IPS DF 6.9 (cell line): ENCODE results near the gene COL7A1.

Source experiments
- DNase-seq: peaks from one replicate; pipeline ENCODE4 v3.0.0-alpha.2; 2013; ENCODE audit warnings: low read depth, low spot score
- H3K27ac ChIP-seq: one replicate; pipeline ENCODE4 v1.5.1; 2013; ENCODE audit warnings: low read length, control low read depth
- H3K27me3 ChIP-seq: 2 replicates; pipeline ENCODE4 v1.6.1; 2013; ENCODE audit warnings: mild to moderate bottlenecking, low read length; ENCODE audit not compliant: control insufficient read depth, insufficient read depth
- H3K36me3 ChIP-seq: 2 replicates; pipeline ENCODE4 v1.6.1; 2013; ENCODE audit warnings: low read length; ENCODE audit not compliant: control insufficient read depth, insufficient read depth
- H3K4me1 ChIP-seq: 2 replicates; pipeline ENCODE4 v1.6.1; 2013; ENCODE audit warnings: low read length; ENCODE audit not compliant: control insufficient read depth, insufficient read depth
- H3K4me3 ChIP-seq: 2 replicates; pipeline ENCODE4 v1.5.1; 2013; ENCODE audit warnings: mild to moderate bottlenecking, low read length
- H3K9me3 ChIP-seq: 2 replicates; pipeline ENCODE4 v1.6.1; 2013; ENCODE audit warnings: low read length, inconsistent platforms; ENCODE audit not compliant: control insufficient read depth, insufficient read depth
- WGBS: extraction: QIAGEN DNeasy Blood & Tissue Kit; methylation state at CpG from one replicate; pipeline ENCODE4 v1.1.7; 2013; ENCODE audit warnings: mixed read lengths, missing lambda C conversion rate; ENCODE audit not compliant: insufficient read length, insufficient coverage; 5-methylcytosine and 5-hydroxymethylcytosine counted together

Gene COL7A1

DNA sequence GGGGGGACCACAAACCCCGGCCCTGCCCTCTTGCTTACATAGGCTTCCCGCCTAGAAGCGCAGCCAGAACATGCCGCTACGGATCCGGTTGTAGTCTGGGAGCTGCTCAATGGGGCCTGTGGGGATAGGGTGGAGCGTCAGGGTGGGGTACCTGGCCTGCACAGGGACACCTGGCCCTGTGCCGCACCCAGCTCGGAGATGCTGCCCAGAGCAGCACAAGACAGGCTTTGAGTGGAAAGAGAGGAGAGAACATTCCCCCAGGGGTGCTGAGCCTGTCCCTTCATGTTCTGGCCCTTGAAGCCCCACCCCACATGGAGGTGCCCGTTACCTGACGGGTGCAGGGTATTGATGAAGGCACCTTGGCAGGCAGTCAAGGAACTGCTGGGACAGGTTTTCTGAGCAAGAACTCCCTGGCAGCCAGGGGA, 4.0 kb upstream of the COL7A1 start:
- no peaks in the 10 kb centered on the region for H3K27me3 ChIP-seq
- no peak for DNase-seq
- H3K4me1 ChIP-seq = peaks cover 10% of the 10 kb centered on the region
- no peaks in the 10 kb centered on the region for H3K9me3 ChIP-seq
- no peak overlapping the region for H3K27ac ChIP-seq
- peaks cover 54% of the 10 kb centered on the region for H3K36me3 ChIP-seq
- WGBS = no CpG with 5 or more reads among the region's 11 CpGs
- H3K4me3 ChIP-seq = no peak overlapping the region

DNA sequence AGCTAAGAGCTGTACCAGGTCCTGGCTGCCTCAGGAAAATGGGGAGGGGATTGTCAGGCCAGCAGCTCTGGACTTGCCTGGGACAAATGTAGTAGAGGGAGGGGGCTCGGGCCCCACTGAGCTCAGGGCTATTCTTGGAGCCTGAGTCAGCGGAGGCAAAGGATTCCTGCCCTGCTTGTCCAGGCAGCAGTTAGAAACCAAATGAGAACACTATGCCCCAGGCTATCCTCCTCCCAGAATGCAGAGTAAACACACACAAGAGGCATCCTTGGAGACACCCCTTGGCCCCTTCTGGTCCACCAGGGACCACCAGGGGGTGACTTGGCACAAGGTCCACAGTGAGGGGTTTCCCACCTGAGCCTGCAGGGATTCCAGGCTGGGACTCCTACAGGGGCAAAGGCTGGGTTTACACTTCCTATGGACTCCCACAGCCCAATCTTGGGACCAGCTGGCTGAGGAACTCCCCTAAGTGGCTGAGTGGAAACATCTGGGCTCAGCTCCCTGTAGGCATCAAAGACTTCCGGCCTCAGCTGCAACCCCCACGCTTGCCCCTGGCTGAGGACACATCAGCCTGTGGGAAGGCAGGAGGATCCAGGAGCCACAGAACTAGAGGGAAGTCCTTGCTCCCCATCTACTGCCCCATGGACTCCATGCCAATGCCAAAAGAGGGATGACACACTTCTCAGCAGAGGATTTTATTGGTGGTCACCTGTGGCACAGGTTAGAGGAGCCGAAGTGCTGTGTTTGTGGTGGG, 3.4 kb upstream of the COL7A1 start:
- no peak overlapping the region for H3K27ac ChIP-seq
- peaks cover 48% of the 10 kb centered on the region for H3K36me3 ChIP-seq
- DNase-seq = no peak
- H3K27me3 ChIP-seq = no peaks in the 10 kb centered on the region
- peaks cover 10% of the 10 kb centered on the region for H3K4me1 ChIP-seq
- H3K9me3 ChIP-seq = no peaks in the 10 kb centered on the region
- WGBS = no CpG with 5 or more reads among the region's 5 CpGs
- H3K4me3 ChIP-seq = no peak overlapping the region

DNA sequence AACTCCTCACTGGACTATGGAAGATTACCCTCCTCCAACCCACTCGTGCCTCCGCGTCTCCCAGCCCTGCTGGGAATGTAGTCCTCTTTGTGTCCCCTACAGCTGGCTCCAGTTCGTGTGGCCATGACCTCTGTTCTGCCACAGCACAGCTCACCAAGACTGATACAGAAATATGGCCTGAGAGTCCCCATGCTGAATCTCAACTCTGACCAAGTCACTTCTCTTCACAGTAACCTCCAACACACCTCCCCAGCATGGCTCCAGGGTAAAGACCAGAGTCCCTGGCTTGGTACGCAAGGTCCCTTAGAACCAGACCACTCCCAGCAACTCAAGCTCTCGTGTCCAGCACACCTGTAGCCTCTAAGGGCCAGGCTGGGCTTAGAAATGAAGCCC, 2.3 kb upstream of the COL7A1 start:
- peaks cover 10% of the 10 kb centered on the region for H3K4me1 ChIP-seq
- no CpG with 5 or more reads among the region's 6 CpGs for WGBS
- H3K9me3 ChIP-seq = no peaks in the 10 kb centered on the region
- no peaks in the 10 kb centered on the region for H3K27me3 ChIP-seq
- no peak overlapping the region for H3K4me3 ChIP-seq
- no peak for DNase-seq
- peaks cover 37% of the 10 kb centered on the region for H3K36me3 ChIP-seq
- H3K27ac ChIP-seq = no peak overlapping the region

DNA sequence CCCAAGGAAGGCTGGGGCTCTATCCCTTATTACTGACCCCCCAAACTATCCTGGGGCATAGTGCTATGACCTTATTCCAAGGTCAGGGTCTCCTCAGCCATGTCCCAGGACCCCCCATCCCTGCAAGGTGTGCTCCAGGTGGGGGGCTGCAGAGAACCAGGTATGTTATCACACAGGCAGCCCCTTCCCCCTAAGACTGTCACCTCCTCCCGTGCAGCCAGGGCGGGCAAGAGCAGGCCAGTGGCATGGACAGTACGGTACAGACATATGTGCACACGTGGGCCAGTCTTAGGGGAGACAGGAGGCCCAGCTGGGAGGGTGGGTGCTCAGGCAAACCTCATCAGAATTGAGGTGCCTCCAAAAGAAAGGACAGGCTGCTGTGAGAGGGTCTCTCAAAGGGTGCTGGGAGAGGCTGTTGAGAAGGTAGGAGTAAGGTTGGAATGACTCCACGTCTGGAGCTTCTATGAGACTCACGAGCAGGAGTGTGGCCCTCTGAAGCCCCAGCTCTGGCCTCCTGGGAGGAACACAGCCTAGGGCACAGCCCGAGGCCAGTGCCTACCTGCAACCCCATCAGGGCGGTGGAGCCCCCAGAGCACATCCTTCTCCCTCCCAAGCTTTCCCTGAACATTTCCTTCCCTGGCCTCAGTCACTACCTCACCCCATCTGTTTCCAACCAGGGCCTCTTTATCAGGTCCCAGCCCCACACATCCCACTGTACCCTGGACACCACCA, 1.7 kb upstream of the COL7A1 start:
- Histone ChIP-seq H3K27me3 (no peaks in the 10 kb centered on the region), H3K4me1 (peaks cover 10% of the 10 kb centered on the region), H3K36me3 (peaks cover 34% of the 10 kb centered on the region), H3K9me3 (no peaks in the 10 kb centered on the region), H3K27ac (no peak overlapping the region), H3K4me3 (no peak overlapping the region)
- no peak for DNase-seq
- WGBS = no CpG with 5 or more reads among the region's 8 CpGs

DNA sequence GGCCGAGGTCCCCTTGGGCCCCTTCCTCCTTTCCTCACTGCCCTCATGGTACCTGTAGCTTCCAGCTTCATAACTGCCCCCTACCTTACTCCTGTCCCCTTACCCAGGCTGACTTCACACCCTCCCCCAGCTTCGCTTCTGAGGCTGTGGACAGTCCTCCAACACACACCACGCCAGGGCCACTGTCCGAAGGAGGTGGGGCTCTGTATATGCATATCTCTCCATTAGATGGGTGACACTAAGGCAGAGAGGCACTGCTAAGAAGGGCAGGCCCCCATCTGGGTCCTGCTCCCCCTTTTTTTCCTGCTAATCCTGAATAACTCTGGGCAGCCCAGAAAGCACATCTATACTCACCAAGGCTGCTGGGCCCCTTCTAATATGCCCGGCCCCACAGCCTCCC, 1.0 kb upstream of the COL7A1 start:
- Histone ChIP-seq H3K4me1 (peaks cover 10% of the 10 kb centered on the region), H3K4me3 (no peak overlapping the region), H3K9me3 (no peaks in the 10 kb centered on the region), H3K27ac (no peak overlapping the region), H3K36me3 (peaks cover 28% of the 10 kb centered on the region), H3K27me3 (no peaks in the 10 kb centered on the region)
- DNase-seq = no peak
- whole genome bisulfite sequencing = no CpG with 5 or more reads among the region's 5 CpGs

DNA sequence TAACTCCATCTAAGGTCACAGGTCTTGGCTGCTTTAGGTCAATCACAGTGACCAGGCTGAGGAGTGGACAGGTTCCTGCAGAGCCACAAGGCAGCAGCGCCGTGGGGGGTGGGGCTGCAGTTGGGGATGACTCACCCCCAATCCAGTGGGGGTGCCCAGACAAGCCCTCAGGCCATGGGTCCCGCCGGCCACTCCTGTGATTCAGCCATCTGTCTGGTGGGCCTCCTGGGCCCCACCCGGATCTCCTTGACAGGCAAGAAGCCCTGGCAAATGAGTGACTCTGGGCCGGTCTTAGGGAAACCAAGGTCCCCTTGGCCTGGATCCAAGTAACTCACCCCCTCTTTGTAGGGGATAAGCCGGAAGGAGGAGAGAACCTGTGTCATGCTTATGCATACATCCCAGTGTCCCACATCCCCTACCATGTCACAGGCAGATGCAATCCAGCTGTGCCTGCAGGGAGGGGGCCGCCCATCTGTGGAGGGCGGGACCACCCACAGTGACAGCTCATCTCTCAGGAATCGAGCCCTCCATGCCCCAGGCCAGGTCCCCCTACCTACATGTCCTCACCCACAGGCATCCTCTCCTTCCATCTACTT, 495 bp upstream of the COL7A1 start:
- WGBS = no CpG with 5 or more reads among the region's 10 CpGs
- Histone ChIP-seq H3K27me3 (no peaks in the 10 kb centered on the region), H3K27ac (no peak overlapping the region), H3K9me3 (no peaks in the 10 kb centered on the region), H3K4me3 (no peak overlapping the region), H3K36me3 (peaks cover 23% of the 10 kb centered on the region), H3K4me1 (peaks cover 10% of the 10 kb centered on the region)
- DNase-seq = no peak

DNA sequence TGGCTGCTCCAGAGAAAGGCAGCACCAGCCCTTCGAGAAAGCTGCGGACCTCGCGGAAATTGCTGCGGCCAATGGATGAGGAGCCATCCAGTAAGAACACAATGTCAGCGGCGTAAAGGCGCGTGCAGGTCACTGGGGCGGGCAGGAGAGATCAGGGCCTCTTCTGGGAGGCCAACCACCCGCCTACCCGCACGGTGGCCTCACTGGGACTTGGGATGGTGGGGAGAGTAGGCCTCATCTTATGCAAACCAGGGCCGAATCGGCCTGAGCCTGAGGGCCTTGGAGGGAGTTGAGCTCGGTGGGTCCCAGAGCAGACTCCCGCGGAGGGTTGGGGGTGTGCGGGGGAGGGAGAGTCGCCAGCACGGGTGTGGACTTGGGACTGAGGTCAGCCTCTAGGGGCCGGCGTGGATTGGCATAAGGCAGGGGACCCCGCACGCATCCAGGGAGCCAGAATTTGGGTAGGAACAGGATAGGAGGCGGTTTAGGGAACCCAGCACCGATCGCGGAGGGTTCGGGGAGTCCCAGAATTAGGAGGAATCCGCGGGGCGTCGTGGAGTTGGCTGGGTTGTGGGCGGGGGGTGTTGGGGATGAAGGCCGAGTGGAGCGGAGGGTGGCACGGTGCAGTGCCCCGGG, 596 bp downstream of the COL7A1 start:
- H3K27ac ChIP-seq = no peak overlapping the region
- WGBS = no CpG with 5 or more reads among the region's 39 CpGs
- no peaks in the 10 kb centered on the region for H3K27me3 ChIP-seq
- peaks cover 12% of the 10 kb centered on the region for H3K36me3 ChIP-seq
- peak overlapping the region; percentile 18; the same call in 1 of the 2 replicates for H3K4me3 ChIP-seq
- no peaks in the 10 kb centered on the region for H3K9me3 ChIP-seq
- no peak for DNase-seq
- peaks cover 10% of the 10 kb centered on the region for H3K4me1 ChIP-seq

DNA sequence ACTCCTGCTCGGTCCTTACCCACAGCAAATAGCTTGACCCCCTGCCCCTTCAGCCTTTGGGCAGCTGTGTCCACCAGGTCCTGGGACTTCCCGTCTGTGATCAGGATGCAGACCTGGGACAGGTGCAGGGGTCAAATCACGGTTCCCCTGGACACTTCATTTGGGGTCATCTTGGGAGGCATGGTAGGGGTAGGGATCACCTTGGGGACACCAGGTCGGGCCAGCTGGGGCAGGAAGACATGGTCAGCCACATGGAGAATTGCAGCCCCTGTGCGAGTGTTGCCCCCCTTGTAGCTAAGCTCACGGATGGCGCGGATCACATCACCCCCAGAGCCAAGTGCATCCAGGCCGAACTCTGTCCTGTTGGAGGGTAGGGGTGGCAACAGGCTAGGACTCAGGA, 1.8 kb downstream of the COL7A1 start:
- DNase-seq = no peak
- Histone ChIP-seq H3K27ac (no peak overlapping the region), H3K9me3 (no peaks in the 10 kb centered on the region), H3K4me3 (no peak overlapping the region), H3K36me3 (no peaks in the 10 kb centered on the region; the same call in 1 of the 2 replicates), H3K4me1 (peaks cover 10% of the 10 kb centered on the region), H3K27me3 (no peaks in the 10 kb centered on the region)
- no CpG with 5 or more reads among the region's 9 CpGs for WGBS

DNA sequence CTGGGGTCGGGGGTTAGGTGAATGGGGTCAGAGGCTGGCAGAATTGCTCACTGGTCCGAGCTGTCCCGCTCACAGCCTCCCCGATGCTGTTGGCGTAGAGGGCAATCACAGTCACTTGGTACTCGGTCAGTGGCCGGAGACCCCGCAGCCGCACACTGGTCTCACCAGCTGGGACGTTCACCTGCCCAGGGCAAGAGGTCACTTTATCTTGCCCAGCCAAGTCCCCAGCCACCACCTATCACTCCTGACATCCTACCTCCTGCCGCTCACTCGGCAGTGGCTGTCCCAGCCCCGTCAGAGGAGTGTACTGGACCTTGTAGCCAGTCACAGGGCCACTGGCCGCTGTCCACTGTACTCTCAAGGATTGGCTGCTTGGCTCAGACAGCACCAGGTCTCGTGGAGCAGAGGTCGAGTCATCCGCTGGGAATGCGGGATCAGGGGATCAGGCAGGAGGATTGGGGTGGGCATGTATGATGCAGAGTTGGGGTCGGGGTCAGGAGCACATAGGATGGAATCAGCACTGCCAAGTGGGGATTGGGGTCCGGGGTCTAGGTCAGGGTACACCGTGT, 2.5 kb downstream of the COL7A1 start:
- no peaks in the 10 kb centered on the region; the same call in 1 of the 2 replicates for H3K36me3 ChIP-seq
- no CpG with 5 or more reads among the region's 21 CpGs for WGBS

DNA sequence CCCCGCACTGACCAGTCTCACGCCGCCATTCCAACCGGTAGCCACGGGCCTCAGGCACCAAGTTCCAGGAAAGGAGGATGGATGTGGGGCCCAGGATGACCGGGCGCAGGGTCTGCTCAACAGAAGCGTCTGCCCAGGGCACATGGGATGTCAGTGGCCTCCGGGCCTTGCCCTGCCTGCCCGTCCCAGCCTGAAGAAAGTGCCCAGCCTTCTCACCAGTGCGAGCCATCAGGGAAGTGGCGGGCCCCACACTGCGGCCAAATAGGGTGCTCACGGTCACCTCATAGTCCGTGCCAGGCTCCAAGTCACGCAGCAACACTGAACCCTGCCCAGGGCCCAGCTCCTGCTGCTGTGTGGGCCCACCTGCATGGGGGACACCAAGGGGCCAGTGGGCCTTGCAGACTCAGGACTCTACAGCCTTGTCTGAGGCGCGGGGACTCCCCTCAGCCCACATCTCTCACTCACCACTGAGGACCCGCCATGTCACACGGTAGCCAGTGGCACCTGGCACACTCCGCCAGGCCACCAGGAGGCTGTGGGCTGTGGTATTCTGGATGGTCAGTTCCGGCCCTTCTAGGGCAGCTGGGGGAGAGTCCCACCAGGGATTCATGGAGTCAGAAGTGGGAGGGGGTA, 3.1 kb downstream of the COL7A1 start:
- Histone ChIP-seq H3K4me1 (peaks cover 10% of the 10 kb centered on the region), H3K4me3 (no peak overlapping the region), H3K36me3 (no peaks in the 10 kb centered on the region; the same call in 1 of the 2 replicates), H3K9me3 (no peaks in the 10 kb centered on the region), H3K27me3 (no peaks in the 10 kb centered on the region), H3K27ac (no peak overlapping the region)
- no peak for DNase-seq
- WGBS = no CpG with 5 or more reads among the region's 22 CpGs

More for the DNA sequence above, 2.5 kb downstream of the COL7A1 start:
- H3K27me3 ChIP-seq = no peaks in the 10 kb centered on the region
- no peak overlapping the region for H3K4me3 ChIP-seq
- no peaks in the 10 kb centered on the region for H3K9me3 ChIP-seq
- H3K27ac ChIP-seq = no peak overlapping the region
- DNase-seq = no peak
- H3K4me1 ChIP-seq = peaks cover 10% of the 10 kb centered on the region
